WTC11 (cell line): ENCODE measurements around the gene DCLK1. TPM values are rescaled to one million over a fixed set of nuclear protein-coding genes. Genes with fewer than 3 reads are reported as not detected.

ENCODE experiments used
- ATAC-seq: fragments of 200-7000 bp; cut with Tn5 transposase; 2 replicates; pipeline ENCODE4 v1.10.0; 2021; ENCODE audit warnings: mild to moderate bottlenecking, moderate library complexity
- CTCF ChIA-PET: fragments of 300-600 bp; sonication (Branson Sonifier 250); formaldehyde crosslinking; loops from one replicate; lab custom pipeline; 2021; ENCODE audit warnings: antibody characterized with exemption; lab: Charles Lee
- POLR2A ChIA-PET: fragments of 350-600 bp; sonication (Branson Sonifier 250); formaldehyde crosslinking; loops from one replicate; lab custom pipeline; 2021; ENCODE audit warnings: antibody characterized with exemption; lab: Charles Lee
- DNase-seq: peaks from one replicate; pipeline ENCODE4 v3.0.0; 2021; ENCODE audit warnings: low spot score
- H3K27ac Mint-ChIP-seq: 2 replicates; pipeline ENCODE4 v1.8.0; 2021; ENCODE audit warnings: mixed read lengths
- H3K27me3 Mint-ChIP-seq: 2 replicates; pipeline ENCODE4 v1.8.0; 2021; ENCODE audit warnings: low read depth, mild to moderate bottlenecking, moderate library complexity, mixed read lengths
- H3K36me3 Mint-ChIP-seq: 2 replicates; pipeline ENCODE4 v1.8.0; 2021; ENCODE audit warnings: mixed read lengths
- H3K4me1 Mint-ChIP-seq: 2 replicates; pipeline ENCODE4 v1.8.0; 2022; ENCODE audit warnings: mixed read lengths
- H3K4me3 Mint-ChIP-seq: 2 replicates; pipeline ENCODE4 v1.8.0; 2021; ENCODE audit warnings: mild to moderate bottlenecking, moderate library complexity, mixed read lengths
- H3K9me3 Mint-ChIP-seq: 2 replicates; pipeline ENCODE4 v1.8.0; 2021; ENCODE audit warnings: mixed read lengths
- ATF6 ChIP-seq: sonication (generic); formaldehyde crosslinking; IDR thresholded peaks from 2 replicates; pipeline ENCODE4 v1.8.1; 2023; ENCODE audit warnings: mild to moderate bottlenecking, missing genetic modification reagents
- CREM ChIP-seq: sonication (generic); formaldehyde crosslinking; IDR thresholded peaks from 2 replicates; pipeline ENCODE4 v1.8.1; 2022; ENCODE audit warnings: mild to moderate bottlenecking, missing genetic modification reagents, moderate library complexity
- ESRRA ChIP-seq: sonication (generic); formaldehyde crosslinking; IDR thresholded peaks from 2 replicates; pipeline ENCODE4 v1.8.1; 2022; ENCODE audit warnings: mild to moderate bottlenecking, missing genetic modification reagents, borderline replicate concordance
- GABPB1 ChIP-seq: sonication (generic); formaldehyde crosslinking; IDR thresholded peaks from 2 replicates; pipeline ENCODE4 v1.8.1; 2023; ENCODE audit warnings: mild to moderate bottlenecking, missing genetic modification reagents
- MLX ChIP-seq: sonication (generic); formaldehyde crosslinking; IDR thresholded peaks from 2 replicates; pipeline ENCODE4 v1.8.1; 2023; ENCODE audit warnings: mild to moderate bottlenecking, missing genetic modification reagents, moderate library complexity
- MXD4 ChIP-seq: fragments of 250-450 bp; sonication (Bioruptor Pico); IDR thresholded peaks from 2 replicates; pipeline ENCODE4 v1.8.0; 2021; ENCODE audit warnings: mild to moderate bottlenecking, moderate library complexity, borderline replicate concordance
- NFE2L1 ChIP-seq: sonication (generic); formaldehyde crosslinking; IDR thresholded peaks from 2 replicates; pipeline ENCODE4 v1.8.1; 2023; ENCODE audit warnings: missing genetic modification reagents
- SMAD4 ChIP-seq: sonication (generic); formaldehyde crosslinking; IDR thresholded peaks from 2 replicates; pipeline ENCODE4 v1.8.0; 2022; ENCODE audit warnings: mild to moderate bottlenecking, missing genetic modification reagents
- SOX15 ChIP-seq: fragments of 250-450 bp; sonication (Bioruptor Pico); IDR thresholded peaks from 2 replicates; pipeline ENCODE4 v1.9.0; 2021; ENCODE audit warnings: mild to moderate bottlenecking
- ZNF532 ChIP-seq: fragments of 250-450 bp; sonication (Bioruptor Pico); IDR thresholded peaks from 2 replicates; pipeline ENCODE4 v1.9.0; 2021; ENCODE audit warnings: mild to moderate bottlenecking, borderline replicate concordance
- ZNF671 ChIP-seq: fragments of 250-450 bp; sonication (Bioruptor Pico); IDR thresholded peaks from 2 replicates; pipeline ENCODE4 v1.8.0; 2021; ENCODE audit warnings: mild to moderate bottlenecking
- total RNA-seq: library from RNA; stranded (reverse); gene quantifications from 3 replicates; pipeline ENCODE4 v1.2.3, GENCODE V29; 2021
- TF ChIP-seq, protein P1 (sequence below): sonication (generic); formaldehyde crosslinking; IDR thresholded peaks from 2 replicates; pipeline ENCODE4 v1.8.0; 2022; ENCODE audit warnings: mild to moderate bottlenecking, missing genetic modification reagents
- TF ChIP-seq, protein P2 (sequence below): sonication (generic); formaldehyde crosslinking; IDR thresholded peaks from 2 replicates; pipeline ENCODE4 v1.8.1; 2022; ENCODE audit warnings: missing genetic modification reagents, borderline replicate concordance

The DCLK1 gene
- total RNA-seq, 1 experiment from 2014 or later: 18.5 TPM

DNA sequence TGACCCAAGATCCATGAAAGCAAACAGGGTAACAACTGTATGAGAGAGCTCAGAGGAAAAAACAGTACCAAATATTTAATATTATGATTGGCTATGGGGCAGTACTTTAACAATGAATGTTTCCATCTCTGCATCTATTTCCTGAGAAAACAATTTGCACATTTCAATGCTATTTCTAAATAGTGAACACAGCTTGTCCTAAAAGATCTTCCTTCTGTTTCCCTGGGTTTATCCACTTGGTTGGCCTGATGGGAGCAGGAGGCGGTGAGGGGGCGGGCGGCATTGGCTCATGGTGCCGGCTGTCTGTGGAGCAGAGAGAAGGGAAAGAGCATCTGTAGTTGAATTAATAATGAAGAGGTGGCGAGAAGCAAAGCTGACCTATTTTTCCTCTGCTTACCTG lies 291.4 kb downstream of the DCLK1 start:
- Mint-ChIP-seq H3K9me3 (0 out of 2 replicates have a peak, but pooled peaks cover 3% of the 10 kb centered on the region), H3K4me3 (no peak overlapping the region), H3K27me3 (no peaks in the 10 kb centered on the region), H3K4me1 (peaks cover 2% of the 10 kb centered on the region), H3K27ac (no peak overlapping the region), H3K36me3 (no peaks in the 10 kb centered on the region; the same call in 1 of the 2 replicates)
- ChIA-PET POLR2A (no interaction called here), CTCF (interaction anchor here (1.0 to 1.2 kb wide), 2 partner anchors 13 kb away, joined by 3 to 5 read pairs; no protein-coding TSS in a partner anchor)
- TF ChIP-seq ZNF671 (CRISPR knock-in tag) (no peak), MLX (CRISPR knock-in tag) (no peak), SOX15 (CRISPR knock-in tag) (no peak), ATF6 (CRISPR knock-in tag) (no peak), NFE2L1 (CRISPR knock-in tag) (no peak), GABPB1 (CRISPR knock-in tag) (no peak), ESRRA (no peak), ZNF532 (CRISPR knock-in tag) (no peak)
- TF ChIP-seq, protein P1, sequence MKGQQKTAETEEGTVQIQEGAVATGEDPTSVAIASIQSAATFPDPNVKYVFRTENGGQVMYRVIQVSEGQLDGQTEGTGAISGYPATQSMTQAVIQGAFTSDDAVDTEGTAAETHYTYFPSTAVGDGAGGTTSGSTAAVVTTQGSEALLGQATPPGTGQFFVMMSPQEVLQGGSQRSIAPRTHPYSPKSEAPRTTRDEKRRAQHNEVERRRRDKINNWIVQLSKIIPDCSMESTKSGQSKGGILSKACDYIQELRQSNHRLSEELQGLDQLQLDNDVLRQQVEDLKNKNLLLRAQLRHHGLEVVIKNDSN: no peak
- DNase-seq (no peak), ATAC-seq (no peak)

GRCh38 chr13:35838356-35838755 lies 292.8 kb downstream of the DCLK1 start:
- ChIA-PET POLR2A (no interaction called here), CTCF (interaction anchor here (1.2 kb wide), 1 partner anchor 12 kb away, joined by 5 read pairs; no protein-coding TSS in a partner anchor)
- TF ChIP-seq, protein P2, sequence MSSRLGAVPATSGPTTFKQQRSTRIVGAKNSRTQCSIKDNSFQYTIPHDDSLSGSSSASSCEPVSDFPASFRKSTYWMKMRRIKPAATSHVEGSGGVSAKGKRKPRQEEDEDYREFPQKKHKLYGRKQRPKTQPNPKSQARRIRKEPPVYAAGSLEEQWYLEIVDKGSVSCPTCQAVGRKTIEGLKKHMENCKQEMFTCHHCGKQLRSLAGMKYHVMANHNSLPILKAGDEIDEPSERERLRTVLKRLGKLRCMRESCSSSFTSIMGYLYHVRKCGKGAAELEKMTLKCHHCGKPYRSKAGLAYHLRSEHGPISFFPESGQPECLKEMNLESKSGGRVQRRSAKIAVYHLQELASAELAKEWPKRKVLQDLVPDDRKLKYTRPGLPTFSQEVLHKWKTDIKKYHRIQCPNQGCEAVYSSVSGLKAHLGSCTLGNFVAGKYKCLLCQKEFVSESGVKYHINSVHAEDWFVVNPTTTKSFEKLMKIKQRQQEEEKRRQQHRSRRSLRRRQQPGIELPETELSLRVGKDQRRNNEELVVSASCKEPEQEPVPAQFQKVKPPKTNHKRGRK (CRISPR knock-in tag): no peak
- TF ChIP-seq CREM: no peak
- TF ChIP-seq SMAD4 (CRISPR knock-in tag): no peak
- TF ChIP-seq MXD4 (CRISPR knock-in tag): no peak
- TF ChIP-seq GABPB1 (CRISPR knock-in tag): no peak
- TF ChIP-seq NFE2L1 (CRISPR knock-in tag): no peak
- H3K4me1 Mint-ChIP-seq: peaks cover 2% of the 10 kb centered on the region
- ATAC-seq (no peak), DNase-seq (no peak)
- H3K27me3 Mint-ChIP-seq: no peaks in the 10 kb centered on the region
- H3K9me3 Mint-ChIP-seq: 0 out of 2 replicates have a peak, but pooled peaks cover 3% of the 10 kb centered on the region
- H3K27ac Mint-ChIP-seq: no peak overlapping the region
- no peak overlapping the region for H3K4me3 Mint-ChIP-seq
- no peaks in the 10 kb centered on the region; the same call in 1 of the 2 replicates for H3K36me3 Mint-ChIP-seq
